GM18502 (cell line): ENCODE data around the gene CDK6.

Source experiments
- ATAC-seq: cut with Tn5 transposase; IDR thresholded peaks from one replicate; pipeline ENCODE4 v1.9.1; 2021; ENCODE audit warnings: mild to moderate bottlenecking; ENCODE audit not compliant: unreplicated experiment, poor library complexity

The CDK6 gene

GRCh38 chr7:92694211-92694610 is 142.2 kb downstream of the CDK6 start:
- no peak for ATAC-seq

GRCh38 chr7:92693519-92693918 is 142.9 kb downstream of the CDK6 start:
- ATAC-seq = no peak

- peak; percentile 92 for ATAC-seq
Measured at GRCh38 chr7:92691578-92691977, 144.8 kb downstream of the CDK6 start.

- no peak for ATAC-seq
Measured at GRCh38 chr7:92685136-92686042, 151.0 kb downstream of the CDK6 start.

GRCh38 chr7:92684274-92684673 is 152.1 kb downstream of the CDK6 start:
- ATAC-seq = no peak

- ATAC-seq = no peak
Measured at GRCh38 chr7:92682903-92683539, 153.4 kb downstream of the CDK6 start.

- ATAC-seq = no peak
Measured at GRCh38 chr7:92682330-92682729, 154.0 kb downstream of the CDK6 start.

GRCh38 chr7:92681633-92682032 is 154.7 kb downstream of the CDK6 start:
- no peak for ATAC-seq

- no peak for ATAC-seq
Measured at GRCh38 chr7:92680442-92680841, 155.9 kb downstream of the CDK6 start.

- no peak for ATAC-seq
Measured at GRCh38 chr7:92678291-92678920, 158.0 kb downstream of the CDK6 start.

- ATAC-seq = peak; percentile 58
Measured at GRCh38 chr7:92674379-92674778, 162.0 kb downstream of the CDK6 start.

- ATAC-seq = no peak
Measured at GRCh38 chr7:92671505-92672169, 164.7 kb downstream of the CDK6 start.

GRCh38 chr7:92670204-92670851 is 166.0 kb downstream of the CDK6 start:
- ATAC-seq = peak; percentile 8

- ATAC-seq = peak; percentile 50
Measured at GRCh38 chr7:92669616-92670165, 166.7 kb downstream of the CDK6 start.

GRCh38 chr7:92668564-92668963 is 167.8 kb downstream of the CDK6 start:
- ATAC-seq = no peak

- no peak for ATAC-seq
Measured at GRCh38 chr7:92667816-92668535, 168.4 kb downstream of the CDK6 start.

GRCh38 chr7:92665926-92666325 is 170.4 kb downstream of the CDK6 start:
- no peak for ATAC-seq

GRCh38 chr7:92661651-92662050 is 174.7 kb downstream of the CDK6 start:
- ATAC-seq = no peak

- ATAC-seq = no peak
Measured at GRCh38 chr7:92658671-92659070, 177.7 kb downstream of the CDK6 start.
